ENCODE results near the gene DNAH8.

- TF ChIP-seq CTCF (IDR thresholded peaks at IDR 0.05; ENCODE audit: low read depth, low read length, poor library complexity, severe bottlenecking), result no peak
- no peak for TF ChIP-seq EZH2phosphoT487 (IDR thresholded peaks at IDR 0.05; ENCODE audit: borderline replicate concordance, low read length)
These were observed 311.1 kb downstream of the DNAH8 start for GRCh38 chr6:39026175-39026574.
